ENCODE data around the gene FAM240B.

Gene FAM240B

GRCh38 chr9:38650564-38650963 is 69.4 kb downstream of the FAM240B start:
- H3K27me3 ChIP-seq (ENCODE audit: insufficient read depth, low read depth), result no peaks in the 10 kb centered on the region
- TF ChIP-seq CTCF (conservative IDR thresholded peaks at IDR 0.05; ENCODE audit: low read depth, low read length), result no peak

GRCh38 chr9:38649731-38650363 is 70.1 kb downstream of the FAM240B start:
- no peak overlapping the region for H3K4me2 ChIP-seq
- no peak overlapping the region for H3K4me3 ChIP-seq (IDR thresholded peaks at IDR 0.05; ENCODE audit: insufficient read depth, low read depth, low read length)
- no peak overlapping the region for H3K9ac ChIP-seq
- H3K79me2 ChIP-seq (ENCODE audit: insufficient read depth, low read depth), result no peaks in the 10 kb centered on the region
- no peaks in the 10 kb centered on the region for H3K4me1 ChIP-seq (ENCODE audit: low read depth, poor library complexity, severe bottlenecking)
- no peak overlapping the region for H3K27ac ChIP-seq
- no peak overlapping the region for H2AFZ ChIP-seq (ENCODE audit: low read depth)
- TF ChIP-seq CTCF (conservative IDR thresholded peaks at IDR 0.05; ENCODE audit: low read depth, low read length), result no peak
- no peaks in the 10 kb centered on the region for H3K36me3 ChIP-seq (ENCODE audit: insufficient read depth)
- H3K27me3 ChIP-seq (ENCODE audit: insufficient read depth, low read depth), result no peaks in the 10 kb centered on the region
- H4K20me1 ChIP-seq (ENCODE audit: insufficient read depth), result no peaks in the 10 kb centered on the region

More at GRCh38 chr9:38650564-38650963, 69.4 kb downstream of the FAM240B start:
- H3K27ac ChIP-seq, result no peak overlapping the region
- H3K36me3 ChIP-seq (ENCODE audit: insufficient read depth), result no peaks in the 10 kb centered on the region
- H3K4me3 ChIP-seq (IDR thresholded peaks at IDR 0.05; ENCODE audit: insufficient read depth, low read depth, low read length), result no peak overlapping the region
- H3K4me1 ChIP-seq (ENCODE audit: low read depth, poor library complexity, severe bottlenecking), result no peaks in the 10 kb centered on the region
- H2AFZ ChIP-seq (ENCODE audit: low read depth), result no peak overlapping the region
- H3K9ac ChIP-seq, result no peak overlapping the region
- no peaks in the 10 kb centered on the region for H4K20me1 ChIP-seq (ENCODE audit: insufficient read depth)
- no peaks in the 10 kb centered on the region for H3K79me2 ChIP-seq (ENCODE audit: insufficient read depth, low read depth)
- no peak overlapping the region for H3K4me2 ChIP-seq

- no peaks in the 10 kb centered on the region for H3K36me3 ChIP-seq (ENCODE audit: insufficient read depth)
- H3K27me3 ChIP-seq (ENCODE audit: insufficient read depth, low read depth), result no peaks in the 10 kb centered on the region
- no peak for TF ChIP-seq CTCF (conservative IDR thresholded peaks at IDR 0.05; ENCODE audit: low read depth, low read length)
- H3K9ac ChIP-seq, result no peak overlapping the region
- H3K27ac ChIP-seq, result no peak overlapping the region
- H2AFZ ChIP-seq (ENCODE audit: low read depth), result no peak overlapping the region
- H3K4me1 ChIP-seq (ENCODE audit: low read depth, poor library complexity, severe bottlenecking), result no peaks in the 10 kb centered on the region
- no peak overlapping the region for H3K4me2 ChIP-seq
- no peak overlapping the region for H3K4me3 ChIP-seq (IDR thresholded peaks at IDR 0.05; ENCODE audit: insufficient read depth, low read depth, low read length)
- H3K79me2 ChIP-seq (ENCODE audit: insufficient read depth, low read depth), result no peaks in the 10 kb centered on the region
- no peaks in the 10 kb centered on the region for H4K20me1 ChIP-seq (ENCODE audit: insufficient read depth)
Measured at GRCh38 chr9:38644601-38645000, 75.3 kb downstream of the FAM240B start.
